Keratinocyte (primary cell): ENCODE measurements around the gene GABRB2. TPM values are rescaled to one million over a fixed set of nuclear protein-coding genes. Genes with fewer than 3 reads are reported as not detected.

ENCODE experiments used
- DNase-seq: peaks from one replicate; pipeline ENCODE4 v3.0.0-alpha.2; 2011; ENCODE audit warnings: low read depth, missing footprints, low spot score
- FAIRE-seq: peaks from 2 replicates; lab custom pipeline; 2011; peaks lifted over from hg19 to GRCh38; lab: Jason Lieb, UNC
- H2AFZ ChIP-seq: 2 replicates; pipeline ENCODE4 v1.6.0; 2012; ENCODE audit warnings: low read length, control low read depth, inconsistent platforms; ENCODE audit not compliant: control insufficient read depth
- H3K27ac ChIP-seq: 2 replicates; pipeline ENCODE4 v1.5.1; 2011; ENCODE audit warnings: low read length; ENCODE audit not compliant: control insufficient read depth, insufficient read depth
- H3K27me3 ChIP-seq: 3 replicates; pipeline ENCODE4 v1.6.0; 2011; ENCODE audit warnings: low read length; ENCODE audit not compliant: control insufficient read depth, insufficient read depth; ENCODE audit errors: extremely low read depth
- H3K36me3 ChIP-seq, 2 experiments: 2 replicates in 1 of 2; 3 replicates in 1 of 2; pipeline ENCODE4 v1.5.1; 2011; ENCODE audit warnings: low read length in 2 of 2, mild to moderate bottlenecking in 1 of 2; ENCODE audit not compliant: control insufficient read depth in 2 of 2, insufficient read depth in 2 of 2; ENCODE audit errors: extremely low read depth in 1 of 2
- H3K4me1 ChIP-seq: 3 replicates; pipeline ENCODE4 v1.5.1; 2011; ENCODE audit warnings: low read length; ENCODE audit not compliant: control insufficient read depth, insufficient read depth; ENCODE audit errors: extremely low read depth
- H3K4me2 ChIP-seq: 3 replicates; pipeline ENCODE4 v1.6.0; 2011; ENCODE audit warnings: low read depth, low read length; ENCODE audit not compliant: control insufficient read depth, insufficient read depth; ENCODE audit errors: extremely low read depth
- H3K4me3 ChIP-seq, 3 experiments: fragments of 200-600 bp in 1 of 3; sonication (generic) in 1 of 3; 2 replicates in 2 of 3; 3 replicates in 1 of 3; pipeline ENCODE4 v1.5.1; 2011 to 2016; ENCODE audit warnings: low read length in 3 of 3, mild to moderate bottlenecking in 3 of 3, control low read depth in 2 of 3, inconsistent platforms in 1 of 3, low read depth in 1 of 3, mixed read lengths in 1 of 3, mixed run types in 1 of 3, moderate library complexity in 1 of 3; ENCODE audit not compliant: control insufficient read depth in 2 of 3, insufficient read depth in 2 of 3; ENCODE audit errors: extremely low read depth in 1 of 3
- H3K79me2 ChIP-seq: 2 replicates; pipeline ENCODE4 v1.6.0; 2012; ENCODE audit warnings: low read length; ENCODE audit not compliant: control insufficient read depth, insufficient read depth
- H3K9ac ChIP-seq: 3 replicates; pipeline ENCODE4 v1.6.0; 2011; ENCODE audit warnings: low read length; ENCODE audit not compliant: control insufficient read depth, insufficient read depth; ENCODE audit errors: extremely low read depth
- H3K9me1 ChIP-seq: 3 replicates; pipeline ENCODE4 v1.6.0; 2011; ENCODE audit warnings: low read length; ENCODE audit not compliant: control insufficient read depth, insufficient read depth; ENCODE audit errors: extremely low read depth
- H3K9me3 ChIP-seq: 2 replicates; pipeline ENCODE4 v1.5.1; 2012; ENCODE audit warnings: low read depth, low read length; ENCODE audit not compliant: control insufficient read depth
- H4K20me1 ChIP-seq: 3 replicates; pipeline ENCODE4 v1.6.0; 2011; ENCODE audit warnings: low read length; ENCODE audit not compliant: control insufficient read depth, insufficient read depth; ENCODE audit errors: extremely low read depth
- CTCF ChIP-seq, 3 experiments: IDR thresholded peaks in 1 of 3; conservative IDR thresholded peaks in 1 of 3; optimal IDR thresholded peaks in 1 of 3; 2 replicates in 2 of 3; 3 replicates in 1 of 3; pipeline versions ENCODE3 to v1.5.1; 2011; ENCODE audit warnings: low read length in 3 of 3, mild to moderate bottlenecking in 3 of 3, moderate library complexity in 2 of 3, control low read depth in 1 of 3, inconsistent platforms in 1 of 3; ENCODE audit not compliant: insufficient read depth in 2 of 3; ENCODE audit errors: extremely low read depth in 1 of 3
- EZH2 ChIP-seq: IDR thresholded peaks from one replicate; pipeline ENCODE4 v1.6.1; 2012; ENCODE audit warnings: inconsistent platforms, mild to moderate bottlenecking, low read length, moderate library complexity
- dilution Hi-C: fragments of 300-500 bp; cut with MboI; formaldehyde crosslinking; loops from one replicate; pipeline ENCODE4 v1.7.0; 2020; ENCODE audit warnings: low sequenced_read_pairs; ENCODE audit not compliant: extremely low pct_ligation_motif_present
- polyA plus RNA-seq, 5 experiments: library from polyadenylated mRNA; depleted of rRNA in 3 of 5; stranded (reverse) in 3 of 5; stranded (forward) in 1 of 5; unstranded in 1 of 5; fragments of >200 nt; gene quantifications; 1 replicate in 1 of 5; 2 replicates in 3 of 5; 3 replicates in 1 of 5; pipeline versions ENCODE4 v1.2.1 to v1.2.3, GENCODE V29; 2011 to 2012; ENCODE audit warnings: missing spikeins in 2 of 5, low read depth in 1 of 5, low replicate concordance in 1 of 5

Gene GABRB2
- polyA plus RNA-seq, 1 donor (not counting 4 experiments of a cell fraction or from before 2014, with no cell fraction given), result not detected

GRCh38 chr5:161549106-161549505 lies 2.6 kb upstream of the GABRB2 start:
- H3K27me3 ChIP-seq, result peaks cover 43% of the 10 kb centered on the region
- H3K4me3 ChIP-seq, result no peak overlapping the region
- H3K4me1 ChIP-seq, result no peaks in the 10 kb centered on the region
- no peaks in the 10 kb centered on the region for H3K9me1 ChIP-seq
- no peak overlapping the region for H3K27ac ChIP-seq
- TF ChIP-seq EZH2 (no peak), CTCF (optimal IDR thresholded peaks at IDR 0.05 in 1 of 3, IDR thresholded peaks at IDR 0.05 in 1 of 3, conservative IDR thresholded peaks at IDR 0.05 in 1 of 3; ENCODE audit: extremely low read depth in 1 of 3, insufficient read depth in 2 of 3, low read length in 3 of 3) (no peak)
- FAIRE-seq (no peak), DNase-seq (no peak)
- H2AFZ ChIP-seq, result no peak overlapping the region
- H3K9ac ChIP-seq, result no peak overlapping the region
- no peaks in the 10 kb centered on the region for H3K36me3 ChIP-seq
- H4K20me1 ChIP-seq, result no peaks in the 10 kb centered on the region
- no peak overlapping the region for H3K4me2 ChIP-seq
- H3K9me3 ChIP-seq, result no peaks in the 10 kb centered on the region
- dilution Hi-C loops, result no loop called here
- no peaks in the 10 kb centered on the region for H3K79me2 ChIP-seq

DNA sequence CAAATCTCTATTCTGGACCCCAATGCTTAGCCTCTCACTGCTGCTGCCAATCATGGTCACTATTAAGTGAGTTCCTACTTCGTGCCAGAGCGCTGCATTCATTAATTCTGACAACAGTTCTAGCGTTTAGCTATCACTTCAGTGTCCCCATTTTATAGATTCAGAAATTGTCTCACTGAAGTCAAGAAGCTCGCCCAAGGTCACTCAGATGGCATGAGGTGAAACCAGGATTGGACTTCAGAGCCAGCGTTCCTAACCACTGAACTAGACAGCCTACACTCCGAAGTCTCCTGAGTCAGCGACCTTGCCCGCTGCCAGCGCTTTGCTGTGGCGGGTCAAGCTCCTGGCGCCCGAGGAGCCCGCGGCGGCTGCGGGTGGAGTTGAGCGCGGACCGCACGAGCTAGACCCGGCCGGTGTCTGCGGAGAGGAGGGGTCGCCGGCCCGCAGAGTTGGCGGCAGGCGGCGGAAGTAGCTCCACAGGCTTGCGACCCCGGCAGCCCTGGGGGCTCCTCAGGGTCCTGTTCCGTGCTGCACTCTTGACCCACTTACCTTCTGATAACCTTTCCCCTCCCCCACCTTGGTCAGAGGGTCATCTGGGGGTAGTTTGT lies 2.1 kb upstream of the GABRB2 start:
- no peaks in the 10 kb centered on the region for H3K36me3 ChIP-seq
- no peaks in the 10 kb centered on the region for H4K20me1 ChIP-seq
- H3K4me3 ChIP-seq, result no peak overlapping the region
- no peaks in the 10 kb centered on the region for H3K4me1 ChIP-seq
- no peak overlapping the region for H2AFZ ChIP-seq
- no peak overlapping the region for H3K9ac ChIP-seq
- H3K27ac ChIP-seq, result no peak overlapping the region
- no peak for FAIRE-seq
- no peaks in the 10 kb centered on the region for H3K9me1 ChIP-seq
- H3K27me3 ChIP-seq, result peaks cover 43% of the 10 kb centered on the region
- H3K9me3 ChIP-seq, result no peaks in the 10 kb centered on the region
- dilution Hi-C loops, result no loop called here
- TF ChIP-seq CTCF (optimal IDR thresholded peaks at IDR 0.05 in 1 of 3, IDR thresholded peaks at IDR 0.05 in 1 of 3, conservative IDR thresholded peaks at IDR 0.05 in 1 of 3; ENCODE audit: extremely low read depth in 1 of 3, insufficient read depth in 2 of 3, low read length in 3 of 3) (no peak), EZH2 (peak; percentile 55)
- no peak for DNase-seq
- no peaks in the 10 kb centered on the region for H3K79me2 ChIP-seq
- H3K4me2 ChIP-seq, result no peak overlapping the region
